K562 (cell line): ENCODE measurements around the gene MMP24. TPM values are rescaled to one million over a fixed set of nuclear protein-coding genes. Genes with fewer than 3 reads are reported as not detected.
A peak's percentile ranks its signal among the peaks of the same experiment; 100 is the strongest.
"Not testable (repeated sequence)": the region's sequence is repeated elsewhere in the genome, so short reads cannot be mapped to it uniquely, and the experiment has no call there.

ENCODE experiments used
- ATAC-seq: fragments of 200-7000 bp; cut with Tn5 transposase; 3 replicates; pipeline ENCODE4 v1.9.1; 2020; ENCODE audit warnings: moderate library complexity
- BruUV-seq: library from RNA; stranded (reverse); fragments of 400-500 nt; replicated peaks from 2 replicates; lab custom pipeline; 2021; lab: Mats Ljungman, UMichigan
- CTCF ChIA-PET: fragments of 300-600 bp; formaldehyde crosslinking; extraction: SDS; loops from one replicate; lab custom pipeline; 2021; ENCODE audit warnings: low intra/inter-chr PET ratio; lab: Yijun Ruan, JAX
- POLR2A ChIA-PET: fragments of 300-600, 350-650 bp; sonication (Branson Sonifier 250); formaldehyde crosslinking; extraction: SDS; loops from one replicate; lab custom pipeline; 2021; ENCODE audit warnings: antibody characterized with exemption, inconsistent platforms; lab: Yijun Ruan, JAX
- DNase-seq, 4 experiments: peaks; one replicate each; pipeline versions ENCODE4 v3.0.0 to v3.0.0-alpha.2; 2011 to 2018; ENCODE audit warnings: low spot score in 3 of 4, mixed read lengths in 3 of 4; ENCODE audit errors: extremely low read depth in 1 of 4
- FAIRE-seq: peaks from 2 replicates; lab custom pipeline; 2011; peaks lifted over from hg19 to GRCh38; lab: Jason Lieb, UNC
- H2AFZ ChIP-seq: 2 replicates; pipeline ENCODE4 v1.6.0; 2011; ENCODE audit warnings: low read depth, low read length, control low read depth, inconsistent platforms
- H3K27ac ChIP-seq: fragments of 200-600 bp; 3 replicates; pipeline ENCODE4 v1.8.0; 2011; ENCODE audit warnings: low read depth, mild to moderate bottlenecking, control low read depth, inconsistent platforms, low read length, moderate library complexity, mixed read lengths; ENCODE audit errors: extremely low read depth
- H3K27me3 ChIP-seq, 2 experiments: fragments of 300-600 bp in 1 of 2; 2 replicates in 1 of 2; 3 replicates in 1 of 2; pipeline versions ENCODE4 v1.6.0 to v1.8.0; 2011; ENCODE audit warnings: inconsistent platforms in 2 of 2, low read length in 2 of 2, mild to moderate bottlenecking in 1 of 2, mixed read lengths in 1 of 2, moderate library complexity in 1 of 2; ENCODE audit not compliant: control insufficient read depth in 2 of 2, insufficient read depth in 2 of 2
- H3K36me3 ChIP-seq: fragments of 300-600 bp; 3 replicates; pipeline ENCODE4 v1.8.0; 2011; ENCODE audit warnings: mild to moderate bottlenecking, low read length, inconsistent platforms; ENCODE audit not compliant: control insufficient read depth, insufficient read depth
- H3K4me1 ChIP-seq, 2 experiments: fragments of 200-600 bp in 1 of 2; replicated peaks in 1 of 2; 2 replicates in 1 of 2; 3 replicates in 1 of 2; pipeline versions ENCODE4 v1.5.1 to v1.8.0; 2011; ENCODE audit warnings: inconsistent platforms in 2 of 2, low read length in 2 of 2, mild to moderate bottlenecking in 1 of 2, mixed read lengths in 1 of 2, moderate library complexity in 1 of 2; ENCODE audit not compliant: control insufficient read depth in 2 of 2, insufficient read depth in 2 of 2
- H3K4me2 ChIP-seq: 2 replicates; pipeline ENCODE4 v1.6.1; 2011; ENCODE audit warnings: low read length, control low read depth, inconsistent platforms, mixed read lengths; ENCODE audit not compliant: insufficient read depth
- H3K4me3 ChIP-seq: fragments of 200-600 bp; sonication (generic), shearing (Covaris generic); 2 replicates; pipeline ENCODE4 v1.5.1; 2016; ENCODE audit warnings: control low read depth, inconsistent platforms
- H3K79me2 ChIP-seq: fragments of 200-600 bp; 3 replicates; pipeline ENCODE4 v1.8.0; 2011; ENCODE audit warnings: low read length, inconsistent platforms; ENCODE audit not compliant: control insufficient read depth, insufficient read depth
- H3K9ac ChIP-seq, 2 experiments: 2 replicates each; pipeline versions ENCODE4 v1.6.0 to v1.6.1; 2011; ENCODE audit warnings: low read depth in 2 of 2, low read length in 2 of 2, control low read depth in 1 of 2, inconsistent platforms in 1 of 2, mild to moderate bottlenecking in 1 of 2, mixed read lengths in 1 of 2; ENCODE audit not compliant: insufficient read depth in 1 of 2
- H3K9me1 ChIP-seq: one replicate; pipeline ENCODE4 v1.6.0; 2011; ENCODE audit warnings: inconsistent platforms, mild to moderate bottlenecking, low read length, moderate library complexity; ENCODE audit not compliant: control insufficient read depth, insufficient read depth
- H3K9me3 ChIP-seq: replicated peaks from 2 replicates; pipeline ENCODE4 v1.5.1; 2011; ENCODE audit warnings: low read depth, low read length, inconsistent platforms; ENCODE audit not compliant: control insufficient read depth, insufficient read depth
- H4K20me1 ChIP-seq: replicated peaks from 2 replicates; pipeline ENCODE4 v1.6.1; 2011; ENCODE audit warnings: low read length, inconsistent platforms, mixed read lengths; ENCODE audit not compliant: control insufficient read depth, insufficient read depth
- ARID1B ChIP-seq: fragments of 450-650 bp; IDR thresholded peaks from 2 replicates; pipeline ENCODE4 v1.6.1; 2016; ENCODE audit warnings: antibody characterized with exemption, mild to moderate bottlenecking, inconsistent platforms
- BHLHE40 ChIP-seq: IDR thresholded peaks from 2 replicates; pipeline ENCODE4 v1.6.1; 2011; ENCODE audit warnings: low read length, improper control_type of control experiment
- DPF2 ChIP-seq: fragments of 450-650 bp; IDR thresholded peaks from 2 replicates; pipeline ENCODE4 v1.6.1; 2016
- HDAC8 ChIP-seq: fragments of 450-650 bp; IDR thresholded peaks from 2 replicates; pipeline ENCODE4 v1.6.1; 2016; ENCODE audit warnings: mild to moderate bottlenecking, missing genetic modification characterization, moderate library complexity, missing compliant biosample characterization
- L3MBTL2 ChIP-seq: fragments of 450-650 bp; IDR thresholded peaks from 2 replicates; pipeline ENCODE4 v1.6.1; 2016; ENCODE audit warnings: mild to moderate bottlenecking, moderate library complexity
- MAFF ChIP-seq: IDR thresholded peaks from 2 replicates; pipeline ENCODE4 v1.6.1; 2012; ENCODE audit warnings: low read length, improper control_type of control experiment
- MAFG ChIP-seq: fragments of 450-650 bp; conservative IDR thresholded peaks from 2 replicates; pipeline ENCODE4 v1.6.1; 2016; ENCODE audit warnings: missing genetic modification characterization, missing compliant biosample characterization
- MAFK ChIP-seq: IDR thresholded peaks from 2 replicates; pipeline ENCODE4 v1.6.1; 2011; ENCODE audit warnings: low read length, improper control_type of control experiment
- PKNOX1 ChIP-seq: fragments of 450-650 bp; IDR thresholded peaks from 2 replicates; pipeline ENCODE4 v1.6.1; 2016
- SMARCE1 ChIP-seq: fragments of 450-650 bp; IDR thresholded peaks from 2 replicates; pipeline ENCODE4 v1.7.1; 2016; ENCODE audit warnings: mild to moderate bottlenecking
- ZBTB9 ChIP-seq: fragments of 450-650 bp; formaldehyde crosslinking; IDR thresholded peaks from 2 replicates; pipeline ENCODE4 v1.4.0; 2020; ENCODE audit warnings: mild to moderate bottlenecking, moderate library complexity
- ZNF316 ChIP-seq: fragments of 450-650 bp; IDR thresholded peaks from 2 replicates; pipeline ENCODE4 v1.6.1; 2016
- WGBS: fragments of 100-300 bp; shearing (Covaris generic); methylation state at CpG from one replicate; pipeline ENCODE4 v1.1.6; 2016; ENCODE audit warnings: low coverage, mixed read lengths; ENCODE audit not compliant: insufficient coverage; ENCODE audit errors: missing lambda C conversion rate; 5-methylcytosine and 5-hydroxymethylcytosine counted together
- in situ Hi-C: fragments of 300-500 bp; cut with MboI; formaldehyde crosslinking; loops from 4 replicates; pipeline ENCODE4 v1.15.0; 2018; ENCODE audit warnings: inconsistent platforms, mixed read lengths
- intact Hi-C: fragments of 100-400 bp; cut with micrococcal nuclease; formaldehyde crosslinking; loops from 2 replicates; pipeline ENCODE4 v1.14.2; 2022
- polyA plus RNA-seq, 8 experiments: library from polyadenylated mRNA; depleted of rRNA in 4 of 8; stranded (reverse) in 5 of 8; unstranded in 3 of 8; fragments of >200 nt; fragmentation: Nextera tagmentation in 2 of 8; fragmentation: Illumina TruSeq in 1 of 8; extraction: Ambion mirVana in 2 of 8; extraction: Trizol in 1 of 8; gene quantifications; 2 replicates each; pipeline versions ENCODE4 v1.2.1 to v1.2.3, GENCODE V29; 2011 to 2014; ENCODE audit warnings: inconsistent platforms in 1 of 8, missing spikeins in 1 of 8
- total RNA-seq, 7 experiments: library from RNA; depleted of rRNA in 6 of 7; stranded (reverse); fragments of >200 nt in 6 of 7; fragmentation: Illumina TruSeq in 2 of 7; extraction: Trizol in 2 of 7; gene quantifications; 2 replicates each; pipeline versions ENCODE4 v1.2.1 to v1.2.3, GENCODE V29; 2011 to 2021; ENCODE audit warnings: low replicate concordance in 1 of 7

Gene MMP24
- total and polyA plus RNA-seq, 9 of the 15 experiments (the other 6 are each of a cell fraction or from before 2014, with no cell fraction given) = 0.03 to 0.07 (median 0.03) TPM; not detected in 6

- TF ChIP-seq ZBTB9 (CRISPR knock-in tag) = no peak
- no peak for TF ChIP-seq HDAC8 (tag)
Measured at GRCh38 chr20:35181731-35182130, 44.8 kb upstream of the MMP24 start (continued).

- H3K79me2 ChIP-seq, H3K4me3 ChIP-seq, H3K9me3 ChIP-seq, H3K9ac ChIP-seq, in situ Hi-C loops, H3K27ac ChIP-seq, H3K4me2 ChIP-seq, CTCF ChIA-PET, FAIRE-seq, DNase-seq, H3K27me3 ChIP-seq, BruUV-seq, intact Hi-C loops, H3K36me3 ChIP-seq, H2AFZ ChIP-seq, H4K20me1 ChIP-seq, H3K9me1 ChIP-seq: not testable (repeated sequence)
- peaks cover 11 to 12% of the 10 kb centered on the region in 2 experiments for H3K4me1 ChIP-seq
- ATAC-seq = peak; percentile 49; the same call in 2 of the 3 replicates
- WGBS = 35% methylated on average over 8 of the region's 10 CpGs
- POLR2A ChIA-PET = interaction anchor here (1.1 kb wide), 1 partner anchor 10 kb away, joined by 5 read pairs; no protein-coding TSS in a partner anchor
- TF ChIP-seq MAFF = 0 out of 2 replicates have a peak, but pooled peaks have one; percentile 3
- peak; percentile 33; the same call in 1 of the 2 replicates for TF ChIP-seq SMARCE1
- TF ChIP-seq ARID1B = peak; percentile 45; the same call in 1 of the 2 replicates
- TF ChIP-seq PKNOX1 = peak; percentile 90
- TF ChIP-seq BHLHE40 = 0 out of 2 replicates have a peak, but pooled peaks have one; percentile 15
- peak; percentile 57 for TF ChIP-seq MAFG (tag)
- TF ChIP-seq MAFK = peak; percentile 17; the same call in 1 of the 2 replicates
- TF ChIP-seq DPF2 = peak; percentile 12; the same call in 1 of the 2 replicates
- TF ChIP-seq ZNF316 = peak; percentile 14; the same call in 1 of the 2 replicates
- TF ChIP-seq L3MBTL2 = peak; percentile 45
Measured at GRCh38 chr20:35186691-35187289, 39.7 kb upstream of the MMP24 start.
